Posterior cingulate gyrus (tissue), 11 donors: ENCODE results near the gene ZNF556.
"Not testable (repeated sequence)": the region's sequence is repeated elsewhere in the genome, so short reads cannot be mapped to it uniquely, and the experiment has no call there.

Experiments
- DNase-seq, 10 donors: peaks; one replicate each; pipeline versions ENCODE4 v3.0.0 to v3.0.0-alpha.2; 2020 to 2021; ENCODE audit warnings: mixed read lengths in 3 of 10
- intact Hi-C: fragments of 100-400 bp; cut with DNase I; formaldehyde crosslinking; loops from one replicate; pipeline ENCODE4 v1.15.1; 2023

The ZNF556 gene

GRCh38 chr19:2850256-2850925 is 16.7 kb upstream of the ZNF556 start:
- intact Hi-C loops = no loop called here
- no peak for DNase-seq

DNA sequence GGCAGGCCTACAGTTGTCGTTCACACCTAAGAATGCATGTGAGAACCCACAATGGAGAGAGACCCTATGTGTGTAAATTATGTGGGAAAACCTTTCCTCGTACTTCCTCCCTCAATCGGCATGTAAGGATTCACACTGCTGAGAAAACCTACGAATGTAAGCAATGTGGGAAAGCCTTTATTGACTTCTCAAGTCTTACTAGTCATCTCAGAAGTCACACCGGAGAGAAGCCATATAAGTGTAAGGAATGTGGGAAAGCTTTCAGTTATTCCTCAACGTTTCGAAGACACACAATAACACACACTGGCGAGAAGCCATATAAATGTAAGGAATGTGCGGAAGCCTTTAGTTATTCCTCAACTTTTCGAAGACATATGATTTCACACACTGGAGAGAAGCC is 14.5 kb upstream of the ZNF556 start:
- intact Hi-C loops = no loop called here
- no peak for DNase-seq

- intact Hi-C loops = no loop called here
- peak in 1 of 10 donors; percentile 9 for DNase-seq
These were observed 14.0 kb upstream of the ZNF556 start for GRCh38 chr19:2853015-2853606.

DNA sequence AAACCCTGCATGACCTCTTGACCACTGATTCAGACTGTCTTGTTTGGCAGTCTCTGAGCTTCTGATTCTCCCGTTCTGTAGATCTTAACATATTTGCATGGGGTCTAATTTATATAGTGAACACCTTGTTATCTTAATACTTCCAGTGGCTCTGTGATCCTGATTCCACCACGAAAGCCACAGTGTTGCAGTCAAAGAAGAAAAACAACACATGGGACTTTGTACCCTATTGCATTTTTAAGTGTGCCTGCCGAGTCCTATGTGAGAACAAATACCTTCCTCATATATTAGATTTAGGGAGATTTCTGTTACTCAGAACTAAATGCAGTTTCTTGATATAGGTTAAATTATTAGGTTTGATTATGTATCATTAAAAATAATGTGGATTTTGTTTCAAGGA is 12.3 kb upstream of the ZNF556 start:
- intact Hi-C loops = no loop called here
- DNase-seq = no peak

GRCh38 chr19:2856457-2857050 is 10.6 kb upstream of the ZNF556 start:
- intact Hi-C loops = no loop called here
- DNase-seq = no peak

DNA sequence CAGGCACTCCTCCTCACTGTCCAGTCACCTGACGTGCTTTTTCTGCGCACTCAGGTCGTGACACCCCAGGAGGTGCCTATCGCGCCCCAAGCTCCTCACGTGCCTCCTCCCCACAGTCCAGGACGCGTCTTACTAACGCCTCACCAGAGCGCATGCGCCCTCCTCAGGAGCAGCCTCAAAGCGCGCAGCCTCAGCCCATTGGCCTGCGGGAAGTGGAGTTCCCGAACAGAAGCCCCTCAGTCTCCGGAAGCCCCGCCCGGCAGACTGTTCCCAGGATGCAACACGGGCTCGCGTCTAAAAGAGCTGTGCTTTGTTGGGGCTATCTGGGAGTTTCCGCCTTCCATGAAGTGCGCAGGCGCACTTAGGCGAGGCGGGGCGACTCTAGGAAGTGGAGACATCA is 8.3 kb upstream of the ZNF556 start:
- intact Hi-C loops = no loop called here
- peak in 2 of 10 donors; percentile 65 to 71 for DNase-seq

DNA sequence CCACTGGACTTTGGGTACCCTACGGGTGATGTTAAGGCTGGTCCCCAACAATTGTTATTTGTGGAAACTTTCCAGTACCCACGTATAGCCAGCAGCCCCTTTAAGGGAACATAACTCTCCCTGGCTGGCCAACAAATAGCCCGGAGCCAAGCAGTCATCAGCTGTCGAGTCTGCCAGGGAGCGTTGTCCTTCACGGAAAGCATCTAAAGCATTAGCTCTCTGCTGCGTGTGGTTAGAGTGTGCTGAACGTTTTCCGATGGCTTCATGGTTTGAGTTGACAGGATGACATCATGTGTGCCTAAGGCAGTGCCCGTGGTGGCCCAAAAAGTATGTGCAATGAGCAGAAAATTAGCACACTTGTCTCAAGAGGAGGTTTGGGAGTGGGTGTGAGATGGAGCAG is 3.3 kb upstream of the ZNF556 start:
- intact Hi-C loops = no loop called here
- no peak for DNase-seq

DNA sequence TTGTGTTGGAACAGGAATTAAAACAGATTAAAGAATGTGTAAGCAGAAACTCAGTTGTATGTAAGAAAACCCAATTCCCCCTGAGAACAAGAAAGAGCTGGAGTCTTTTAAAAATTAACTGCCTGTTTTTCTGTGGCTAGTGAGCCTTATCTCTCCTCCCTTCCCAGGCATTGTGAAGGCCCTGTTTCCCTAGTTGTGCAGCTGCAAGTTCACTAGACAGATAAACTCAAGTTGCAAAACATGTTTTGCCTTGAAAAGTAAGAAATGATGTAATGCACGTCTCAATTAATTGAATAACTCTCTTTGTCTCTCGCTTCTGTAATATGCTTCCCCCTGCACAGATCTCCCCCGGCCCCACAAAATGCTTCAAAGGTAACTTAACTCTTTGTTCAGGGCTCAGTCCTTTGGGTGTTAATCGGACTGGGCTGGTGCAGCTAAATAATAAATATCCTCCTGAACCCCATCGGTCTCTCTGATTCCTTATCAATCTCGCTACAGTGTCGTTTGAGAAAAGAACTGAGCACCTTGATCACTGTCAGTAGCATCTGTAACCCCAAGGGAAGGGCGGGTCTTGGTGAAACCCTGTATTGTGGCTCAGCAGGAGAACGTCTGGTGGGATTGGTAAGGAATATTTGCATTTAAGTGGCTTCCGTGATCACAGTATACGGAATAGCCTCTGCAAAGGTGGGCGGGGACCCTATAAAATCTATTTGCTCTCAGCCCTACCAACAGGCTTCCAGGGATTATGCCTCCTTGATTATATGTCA is 1.6 kb upstream of the ZNF556 start:
- no peak for DNase-seq
- intact Hi-C loops = no loop called here

DNA sequence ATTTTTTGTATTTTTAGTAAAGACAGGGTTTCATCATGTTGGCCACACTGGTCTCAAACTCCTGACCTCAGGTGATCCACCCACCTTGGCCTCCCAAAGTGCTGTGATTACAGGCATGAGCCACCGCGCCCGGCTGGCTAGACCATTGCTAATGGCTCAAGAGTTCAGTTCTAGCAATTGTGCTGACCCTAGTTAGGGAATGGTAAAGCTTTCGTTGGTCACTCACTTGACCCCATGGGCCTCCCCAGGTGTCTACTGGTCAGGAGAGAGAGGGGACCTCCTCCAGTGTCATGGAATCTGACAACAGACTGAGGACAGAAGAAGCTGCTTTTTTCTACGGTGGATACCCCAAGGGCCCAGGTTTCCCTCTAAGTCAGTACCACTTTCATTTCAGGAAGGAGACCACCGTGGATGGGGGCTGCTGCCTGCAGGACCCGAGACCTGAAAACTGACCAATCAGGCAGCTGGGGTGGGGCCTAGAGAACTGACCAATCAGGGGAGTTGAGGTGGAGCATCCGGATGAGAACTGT is 575 bp upstream of the ZNF556 start:
- DNase-seq = no peak
- intact Hi-C loops = no loop called here

DNA sequence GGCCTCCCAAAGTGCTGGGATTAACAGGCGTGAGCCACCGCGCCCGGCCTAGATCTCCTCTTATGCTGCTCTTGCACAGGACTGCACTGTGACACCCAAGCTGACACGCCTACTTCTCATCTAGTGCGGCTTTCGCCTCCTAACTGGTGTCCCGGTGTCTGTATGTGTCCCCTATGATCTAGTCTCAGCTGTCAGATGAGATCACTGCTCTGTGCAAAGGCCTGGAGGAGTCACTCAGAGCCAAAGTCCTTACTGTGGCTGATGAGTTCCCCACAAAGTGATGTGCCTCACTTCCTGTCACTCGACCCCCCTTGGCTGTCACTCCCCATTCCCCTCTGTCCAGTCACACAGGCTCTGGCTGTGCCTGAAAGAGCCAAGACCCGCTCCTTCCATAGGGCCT is 2.5 kb downstream of the ZNF556 start:
- intact Hi-C loops = loop anchor here (5.0 kb wide), 1 partner anchor 217 kb away; no protein-coding TSS in a partner anchor
- DNase-seq = no peak

- intact Hi-C loops = loop anchor here (5.0 kb wide), 1 partner anchor 220 kb away; no protein-coding TSS in a partner anchor
- DNase-seq = peak in 1 of 10 donors; percentile 27
These were observed 5.0 kb downstream of the ZNF556 start for GRCh38 chr19:2872175-2872574.

- DNase-seq = no peak
- intact Hi-C loops = no loop called here
These were observed 10.5 kb downstream of the ZNF556 start for GRCh38 chr19:2877398-2878331.

GRCh38 chr19:2883686-2884439 is 16.7 kb downstream of the ZNF556 start:
- intact Hi-C loops = loop anchor here (10.0 kb wide), 1 partner anchor 221 kb away; no protein-coding TSS in a partner anchor
- DNase-seq = peak in 1 of 10 donors; percentile 37

GRCh38 chr19:2885736-2886135 is 18.6 kb downstream of the ZNF556 start:
- intact Hi-C loops = loop anchor here (5.0 to 10.0 kb wide), 3 partner anchors 219 to 282 kb away; no protein-coding TSS in a partner anchor
- peak in 1 of 10 donors; percentile 59 for DNase-seq

DNA sequence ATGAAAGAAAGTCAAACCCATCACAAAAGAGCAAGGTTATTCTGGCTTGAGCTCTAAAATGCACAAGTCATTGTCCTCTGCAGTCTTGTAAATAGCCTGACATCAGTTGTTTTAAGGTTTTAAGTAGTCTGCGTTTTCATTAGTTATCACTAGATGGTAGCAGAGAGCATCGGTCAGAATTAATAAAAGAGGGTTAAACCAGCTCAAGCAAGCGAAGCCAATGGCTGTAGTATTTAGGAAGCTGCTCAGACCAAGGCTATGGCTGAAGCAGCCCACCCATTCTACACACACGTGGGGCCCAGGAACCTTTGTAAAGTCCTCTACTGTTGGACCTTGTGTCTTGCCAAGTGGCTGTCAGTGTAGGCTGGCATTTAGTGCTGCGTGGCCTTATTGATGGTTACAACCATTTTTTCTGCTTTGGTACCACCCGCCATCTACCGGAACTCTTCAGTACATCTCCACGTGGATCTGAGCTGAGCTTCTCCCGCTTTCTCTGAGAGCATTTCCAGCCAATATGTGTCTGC is 20.3 kb downstream of the ZNF556 start:
- intact Hi-C loops = loop anchor here (5.0 to 10.0 kb wide), 3 partner anchors 217 to 280 kb away; no protein-coding TSS in a partner anchor
- peak in 3 of 10 donors; percentile 23 to 53 (median 23) for DNase-seq

- peak in 3 of 10 donors; percentile 30 to 87 (median 78) for DNase-seq
- intact Hi-C loops = loop anchor here (5.0 to 10.0 kb wide), 3 partner anchors 216 to 279 kb away; no protein-coding TSS in a partner anchor
These were observed 21.6 kb downstream of the ZNF556 start for GRCh38 chr19:2888731-2889224.

DNA sequence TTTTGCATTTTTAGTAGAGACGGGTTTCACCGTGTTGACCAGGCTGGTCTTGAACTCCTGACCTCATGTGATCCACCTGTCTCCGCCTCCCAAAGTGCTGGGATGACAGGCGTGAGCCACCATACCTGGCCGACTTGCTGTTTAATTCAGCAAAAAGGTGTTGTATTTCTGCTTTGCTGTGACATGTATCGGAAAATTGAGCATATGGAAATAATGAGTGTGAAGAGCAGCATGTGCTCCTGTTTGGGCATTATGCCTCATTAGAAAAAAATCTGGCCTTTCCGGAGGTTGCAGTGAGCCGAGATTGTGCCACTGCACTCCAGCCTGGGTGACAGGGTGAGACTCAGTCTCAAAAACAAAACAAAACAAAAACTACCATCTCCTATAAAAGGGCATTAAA is 23.4 kb downstream of the ZNF556 start:
- DNase-seq = peak in 1 of 10 donors; percentile 22
- intact Hi-C loops = not testable (repeated sequence)

- DNase-seq = no peak
- intact Hi-C loops = no loop called here
These were observed 29.6 kb downstream of the ZNF556 start for GRCh38 chr19:2896694-2897093.
